HG03354 (cell line): Measurements from ENCODE around the gene HEYL.
A peak's percentile ranks its signal among the peaks of the same experiment; 100 is the strongest.

Experiments
- ATAC-seq: cut with Tn5 transposase; IDR thresholded peaks from one replicate; pipeline ENCODE4 v1.9.1; 2021; ENCODE audit warnings: mild to moderate bottlenecking; ENCODE audit not compliant: unreplicated experiment, poor library complexity, severe bottlenecking

Gene HEYL

DNA sequence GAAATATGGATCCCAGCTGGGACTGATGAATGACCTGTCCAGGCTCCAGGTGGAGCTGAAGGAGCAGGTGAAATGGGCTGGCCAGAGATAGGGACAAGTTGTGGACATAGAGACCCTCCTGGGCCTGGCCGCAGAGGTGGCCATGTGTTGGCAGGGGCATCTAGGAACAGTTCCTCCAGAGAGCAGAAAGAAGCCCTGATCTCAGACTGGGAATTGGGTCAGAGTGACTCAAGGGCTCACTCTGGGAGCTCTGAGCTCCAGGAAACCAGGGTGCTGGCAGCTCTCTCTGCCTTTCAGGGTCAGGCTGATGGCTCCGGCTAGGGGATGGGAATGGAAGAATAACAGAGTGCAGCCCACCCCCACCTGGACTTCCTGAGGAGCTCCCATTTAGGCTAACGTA is 29.5 kb upstream of the HEYL start:
- no peak for ATAC-seq

DNA sequence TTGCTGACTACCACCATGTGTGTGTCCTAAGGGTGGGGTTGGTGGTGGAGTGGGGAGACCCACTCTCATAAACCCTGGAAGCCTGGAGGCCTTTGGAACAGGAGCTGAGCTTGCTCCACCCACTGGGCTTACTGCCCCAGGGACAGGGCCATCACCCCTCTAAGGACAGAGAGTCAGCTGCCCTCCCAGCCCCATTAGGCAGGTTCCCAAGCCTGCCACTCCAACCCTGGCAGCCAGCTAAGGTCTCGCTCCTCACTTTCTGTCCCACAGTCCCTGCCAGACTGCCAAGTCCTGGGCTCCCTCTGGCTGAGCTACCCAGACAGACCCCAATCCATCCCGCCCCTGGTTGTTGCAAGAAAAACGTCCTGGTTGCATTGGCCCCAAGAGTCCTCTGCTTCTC is 28.7 kb upstream of the HEYL start:
- ATAC-seq: no peak

DNA sequence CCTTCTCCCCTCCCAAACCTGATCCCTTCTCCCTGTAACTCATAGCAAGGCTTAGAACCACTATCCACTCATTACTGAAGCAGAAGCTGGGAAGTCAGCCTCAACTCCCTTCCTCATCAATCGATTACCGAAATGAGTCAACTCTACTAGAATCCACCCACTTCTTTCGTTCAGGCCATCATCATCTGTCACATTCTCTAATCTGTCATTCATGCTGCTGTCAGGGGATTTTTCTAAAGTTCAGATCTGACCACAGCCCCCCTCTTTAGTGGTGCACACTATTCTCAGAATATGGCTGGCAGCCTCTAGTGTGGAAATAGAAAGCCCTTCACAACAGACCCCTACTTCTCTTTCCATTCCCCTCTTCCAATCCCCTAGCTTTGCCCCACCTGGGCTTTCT is 27.3 kb upstream of the HEYL start:
- ATAC-seq: peak; percentile 84

DNA sequence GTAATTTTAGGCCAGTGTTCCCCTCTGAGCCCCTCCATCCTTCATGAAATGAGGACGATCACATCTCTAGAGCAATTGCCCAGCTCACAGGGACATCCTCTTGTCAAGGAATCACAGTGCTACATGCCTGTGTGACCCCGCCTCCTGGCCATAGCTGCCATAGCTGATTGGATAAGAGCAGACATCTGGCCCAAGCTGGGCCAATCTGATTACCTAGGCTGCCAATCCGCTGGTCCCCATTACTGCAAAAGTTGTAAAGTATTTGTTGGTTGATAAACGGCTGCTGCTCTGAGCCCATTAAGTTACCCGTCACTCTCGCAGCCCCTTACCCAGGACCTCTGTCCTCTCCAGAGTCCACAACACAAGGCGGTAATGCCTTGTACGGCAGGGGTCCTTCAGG is 24.1 kb upstream of the HEYL start:
- no peak for ATAC-seq

DNA sequence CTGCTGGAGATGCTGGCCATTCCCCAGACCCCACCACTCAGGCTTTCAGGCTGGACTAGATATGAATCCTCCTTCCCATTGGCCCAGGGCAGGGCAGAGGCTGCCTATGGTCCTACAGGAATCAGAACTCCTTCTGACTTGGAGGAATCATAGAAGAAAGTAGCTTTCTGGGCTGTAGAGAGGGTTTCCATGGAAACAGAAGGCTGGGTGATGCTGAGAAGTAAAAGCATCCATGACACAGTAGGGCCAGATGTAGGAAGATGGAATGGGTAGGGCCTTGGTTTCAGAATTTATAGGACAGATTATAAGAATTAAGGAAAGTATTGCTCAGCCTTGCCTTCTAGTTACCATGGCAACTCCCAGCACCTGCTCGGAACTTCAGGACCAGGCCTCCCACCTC is 23.4 kb upstream of the HEYL start:
- no peak for ATAC-seq

DNA sequence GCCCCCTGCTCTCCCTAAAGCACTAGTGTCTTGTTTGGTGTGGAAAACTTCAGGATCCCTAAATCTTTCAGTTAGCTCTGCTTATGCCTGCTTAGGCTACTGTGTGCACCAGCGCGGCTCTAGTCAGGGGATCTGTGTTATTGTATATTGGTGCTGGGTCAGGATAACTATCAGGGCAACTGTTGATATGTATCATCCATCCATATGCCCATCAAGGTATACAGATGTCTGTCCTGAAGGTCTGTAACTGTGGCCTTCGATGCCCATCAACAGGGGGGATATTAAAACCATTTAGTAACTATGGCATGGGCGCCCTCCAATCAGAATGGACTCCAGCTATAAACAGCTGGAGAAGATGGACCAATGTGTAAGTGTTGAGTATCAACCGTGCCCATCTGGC is 20.1 kb upstream of the HEYL start:
- no peak for ATAC-seq

DNA sequence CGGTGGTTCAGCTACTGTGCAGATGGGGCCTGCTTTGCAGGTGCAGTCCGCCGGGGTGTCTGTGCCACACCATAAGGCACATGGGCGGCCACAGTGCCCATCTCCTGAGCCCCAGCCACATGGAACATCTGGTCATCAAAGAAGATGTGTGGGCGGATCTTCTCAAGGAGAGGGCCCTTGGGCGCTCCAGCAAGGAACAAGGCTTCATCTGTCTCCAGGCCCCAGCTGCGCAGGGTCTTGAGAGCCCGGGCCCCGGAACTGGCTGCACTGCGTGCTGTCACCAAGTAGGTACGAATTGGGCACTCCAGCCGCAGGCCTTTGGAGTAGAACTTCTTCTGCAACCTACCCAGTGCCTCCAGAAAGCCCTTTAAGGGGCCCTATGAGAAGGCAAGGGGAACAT is 19.7 kb upstream of the HEYL start:
- ATAC-seq: no peak

DNA sequence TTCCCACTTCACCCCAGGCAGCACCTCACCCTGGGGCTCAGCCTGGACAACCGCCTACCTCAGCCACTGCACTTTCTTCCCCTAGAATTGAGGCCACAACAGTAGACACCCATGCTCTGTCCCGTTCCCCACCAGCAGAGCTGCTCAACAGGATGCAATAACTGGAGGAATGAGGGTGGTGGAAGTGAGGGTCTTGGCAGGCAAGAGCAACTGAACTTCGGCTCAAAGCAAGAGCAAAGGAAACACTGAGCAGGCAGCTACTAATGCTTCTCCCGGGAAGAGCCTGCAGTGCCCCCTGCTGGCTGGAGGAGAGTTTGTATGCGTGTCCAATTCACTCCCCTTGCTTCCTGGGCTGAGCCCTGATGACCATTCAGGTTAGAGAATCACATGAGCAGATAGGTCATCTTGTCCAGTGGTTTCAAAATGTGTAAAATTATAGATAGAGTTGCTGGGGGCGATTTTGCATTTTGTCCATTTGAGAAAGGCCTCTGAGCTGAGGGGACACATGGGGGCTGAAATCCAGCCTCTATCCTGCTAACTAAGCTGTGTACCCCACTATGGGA is 18.6 kb upstream of the HEYL start:
- no peak for ATAC-seq

DNA sequence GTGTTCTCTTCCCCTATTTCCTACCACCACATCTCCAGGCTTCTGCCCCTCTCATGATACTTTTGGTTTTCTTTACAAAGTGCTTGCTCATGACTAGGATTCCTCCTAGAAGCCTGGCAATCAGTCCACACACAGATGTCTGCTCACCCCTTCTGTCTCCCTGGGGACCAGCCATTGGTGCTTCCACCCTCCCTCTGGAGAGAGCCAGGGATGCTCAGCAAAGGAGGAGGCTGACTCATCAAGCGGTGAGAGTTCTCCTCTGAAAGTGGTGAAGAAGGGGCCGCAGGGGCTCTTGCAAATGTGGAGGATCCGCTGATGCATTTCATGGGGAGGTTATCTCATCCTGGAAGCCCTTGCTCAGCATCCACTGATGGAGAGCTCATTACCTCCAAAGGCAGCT is 18.0 kb upstream of the HEYL start:
- ATAC-seq: no peak

DNA sequence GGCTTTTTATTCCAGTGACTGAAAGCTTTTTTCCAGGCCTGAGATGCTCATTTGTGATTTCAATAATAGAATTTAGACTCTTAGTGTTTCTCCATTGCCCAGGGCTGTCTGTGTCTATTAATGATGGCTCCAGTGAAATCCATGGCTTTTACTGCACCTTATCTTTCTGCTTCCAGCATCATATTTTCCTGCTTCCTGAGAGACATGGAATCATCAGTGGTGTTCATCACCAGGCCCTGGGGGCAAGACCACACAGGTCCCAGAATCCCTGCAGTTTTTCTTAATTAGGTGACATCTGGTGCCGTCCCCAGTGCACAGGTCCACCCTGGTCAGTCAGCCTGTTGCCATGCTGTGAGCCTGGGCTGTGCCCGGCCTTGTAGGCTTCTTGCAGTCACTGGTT is 16.9 kb upstream of the HEYL start:
- ATAC-seq: no peak

DNA sequence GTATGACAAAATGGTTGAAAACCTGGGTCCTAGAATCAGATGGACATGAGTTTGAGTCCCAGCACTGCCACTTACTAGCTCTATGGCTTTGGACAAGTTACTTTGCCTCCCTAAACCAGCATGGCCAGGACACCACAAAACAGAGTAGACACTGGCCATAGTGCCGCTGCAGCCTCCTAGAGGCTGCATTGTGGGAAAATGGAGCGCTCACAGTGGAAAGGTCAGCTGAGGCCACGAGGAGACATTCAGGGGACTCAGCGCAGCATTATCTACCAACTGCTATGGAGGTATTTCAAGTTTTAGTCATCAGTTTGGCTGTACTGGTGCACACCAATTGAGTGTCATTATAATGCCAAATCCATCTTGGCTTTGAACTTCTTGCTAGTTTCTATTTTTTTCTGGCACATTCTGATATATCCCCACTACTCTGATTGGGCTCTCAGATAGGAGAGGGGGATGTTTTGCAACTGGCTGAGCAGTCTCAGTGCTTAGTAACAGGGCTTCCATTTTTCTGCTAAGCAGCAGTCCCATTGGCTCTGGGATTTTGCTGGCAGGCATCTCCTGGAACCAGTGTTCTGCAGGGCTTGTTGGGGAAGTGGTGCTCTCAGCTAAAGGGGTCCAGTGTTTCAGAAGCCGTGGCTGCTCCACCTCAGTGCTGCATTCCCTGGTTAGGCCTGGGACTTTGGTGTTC is 16.3 kb upstream of the HEYL start:
- ATAC-seq: no peak

DNA sequence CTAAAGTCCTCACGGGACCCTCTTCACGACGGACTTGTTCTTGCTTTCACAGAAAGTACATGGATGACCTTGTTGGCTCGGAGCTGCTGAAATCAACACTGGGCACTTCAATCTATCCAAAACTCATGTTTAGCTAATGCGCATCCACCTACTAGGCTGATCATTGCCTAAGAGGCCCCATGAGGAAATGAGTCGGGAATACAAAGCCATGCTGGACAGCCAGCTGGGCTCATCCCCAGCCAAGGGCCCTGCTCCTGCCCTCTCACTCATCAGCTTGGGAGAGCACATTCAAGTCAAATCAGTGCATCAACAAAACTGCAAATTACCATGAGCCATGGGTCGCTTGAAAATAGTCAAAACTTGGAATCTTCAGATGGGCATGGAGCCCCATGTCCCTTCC is 14.8 kb upstream of the HEYL start:
- ATAC-seq: no peak

DNA sequence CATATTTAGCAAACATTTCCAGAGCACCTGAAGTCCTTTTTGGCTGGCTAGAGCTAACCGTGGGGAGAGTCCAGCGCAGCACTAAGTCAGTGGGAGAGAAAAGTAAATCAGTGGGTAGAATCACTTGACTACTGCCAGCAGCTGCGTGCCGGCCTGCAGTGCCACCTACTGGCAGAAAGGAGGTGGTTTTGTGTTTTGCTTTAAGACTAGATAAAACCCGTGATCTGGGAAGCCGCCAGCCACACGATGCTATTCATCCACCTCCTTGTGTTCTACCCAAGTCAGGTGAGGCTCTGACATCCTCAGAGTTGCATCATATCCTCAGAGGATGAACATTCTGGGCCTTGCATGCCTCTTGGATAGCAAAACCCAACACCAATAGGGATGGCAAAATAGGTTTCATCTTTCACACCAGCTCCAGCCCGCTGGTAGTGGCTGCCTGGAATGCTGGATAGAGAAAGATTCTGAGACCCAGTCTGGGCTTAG is 14.1 kb upstream of the HEYL start:
- peak; percentile 60 for ATAC-seq

DNA sequence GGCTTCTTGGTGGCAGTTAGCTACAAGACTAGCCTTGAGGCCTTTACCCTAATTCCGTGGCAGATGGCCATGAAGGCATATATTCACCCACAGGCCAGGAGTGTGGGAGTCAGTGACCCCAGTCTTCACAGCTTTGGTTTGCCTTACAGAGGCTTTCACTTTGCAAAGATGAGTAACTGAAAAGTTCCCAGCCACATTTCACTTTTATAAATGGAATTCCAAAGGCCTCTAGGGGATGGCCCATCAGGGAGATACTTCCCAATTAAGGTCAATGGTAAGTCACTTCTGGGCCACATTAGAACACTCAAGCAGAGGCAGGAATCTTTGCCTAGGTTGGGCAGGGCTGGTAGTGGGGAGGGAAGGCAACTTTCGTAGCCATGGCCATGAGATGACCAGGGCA is 13.1 kb upstream of the HEYL start:
- ATAC-seq: no peak

DNA sequence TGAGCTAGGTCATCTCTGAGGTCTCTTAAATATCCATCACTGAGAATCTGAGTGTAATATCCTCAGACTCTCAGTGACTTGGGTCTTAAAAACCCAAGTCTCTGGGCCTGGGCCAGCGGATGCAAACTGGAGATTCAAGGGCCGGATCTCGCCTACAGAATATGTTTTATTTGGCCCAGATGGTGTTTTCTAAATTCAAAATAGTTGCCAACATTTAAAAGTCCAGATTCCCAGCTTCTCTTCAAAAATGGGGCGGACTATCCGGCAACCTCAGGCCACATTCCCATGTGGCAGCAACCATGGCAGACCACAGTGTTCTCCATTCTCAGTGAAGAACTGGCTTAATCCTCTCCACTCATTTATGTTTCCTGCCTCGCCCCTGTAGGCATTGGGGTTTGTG is 12.7 kb upstream of the HEYL start:
- no peak for ATAC-seq

DNA sequence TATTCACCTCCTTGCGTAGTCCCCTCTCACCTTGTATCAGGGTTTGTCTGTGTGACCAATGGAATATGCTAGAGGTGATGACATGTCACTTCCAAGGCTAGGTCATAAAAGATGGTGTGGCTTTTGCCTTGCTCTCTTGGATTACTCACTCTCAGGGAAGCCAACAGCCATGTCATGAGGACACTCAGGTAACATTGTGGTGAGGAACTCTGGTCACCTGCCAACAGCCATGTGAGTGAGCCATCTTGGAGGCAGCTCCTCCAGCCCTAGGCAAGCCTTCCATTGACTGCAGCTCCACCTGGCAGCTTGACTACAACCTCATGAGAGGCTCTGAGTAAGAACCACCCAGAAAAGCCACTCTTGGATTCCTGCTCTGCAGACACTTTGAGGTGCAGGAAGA is 11.0 kb upstream of the HEYL start:
- ATAC-seq: no peak

DNA sequence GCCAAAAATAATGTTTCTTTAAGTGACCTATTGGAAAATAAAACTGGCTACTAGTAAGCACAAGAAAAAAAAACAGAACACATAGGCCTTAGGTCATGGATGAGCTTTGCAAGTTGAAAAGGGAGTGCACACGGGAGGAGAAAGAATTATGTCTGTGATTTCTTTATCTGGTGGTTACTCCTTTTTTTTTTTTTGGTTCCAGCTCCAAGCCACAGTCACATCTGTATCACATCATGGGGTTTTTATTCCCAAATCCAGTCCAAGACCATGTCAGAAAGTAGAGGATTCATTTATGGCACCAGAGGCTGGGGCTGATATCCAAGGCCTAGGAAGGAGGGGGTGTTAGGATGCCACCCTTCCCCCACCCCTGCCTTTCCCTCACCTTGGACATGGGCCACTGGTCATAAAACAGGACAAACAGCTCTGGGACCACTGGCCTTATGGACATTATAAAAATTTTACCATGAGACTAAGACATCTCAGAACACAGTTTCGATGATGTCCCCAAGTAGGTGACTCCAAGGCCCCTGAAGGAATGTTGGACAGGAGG is 10.3 kb upstream of the HEYL start:
- no peak for ATAC-seq

DNA sequence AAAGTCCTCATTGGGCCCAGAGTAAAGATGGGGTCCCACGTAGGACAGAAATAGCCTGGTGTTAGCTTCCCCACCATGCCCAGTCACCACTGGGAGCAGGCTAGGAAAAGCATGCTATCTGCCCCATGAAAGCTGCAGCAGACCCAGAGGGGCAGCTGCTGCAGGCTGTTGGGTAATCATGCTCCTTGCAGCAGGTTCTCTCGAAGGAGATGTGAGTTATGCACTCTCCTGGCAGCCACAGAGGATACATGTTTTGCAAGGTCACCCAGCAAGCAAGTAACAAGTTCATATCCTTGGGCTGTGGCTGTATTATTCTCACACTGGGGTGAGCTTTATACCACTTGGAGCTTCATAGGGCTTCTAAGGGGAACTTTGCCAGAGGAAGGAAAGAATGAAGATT is 9.1 kb upstream of the HEYL start:
- ATAC-seq: no peak

DNA sequence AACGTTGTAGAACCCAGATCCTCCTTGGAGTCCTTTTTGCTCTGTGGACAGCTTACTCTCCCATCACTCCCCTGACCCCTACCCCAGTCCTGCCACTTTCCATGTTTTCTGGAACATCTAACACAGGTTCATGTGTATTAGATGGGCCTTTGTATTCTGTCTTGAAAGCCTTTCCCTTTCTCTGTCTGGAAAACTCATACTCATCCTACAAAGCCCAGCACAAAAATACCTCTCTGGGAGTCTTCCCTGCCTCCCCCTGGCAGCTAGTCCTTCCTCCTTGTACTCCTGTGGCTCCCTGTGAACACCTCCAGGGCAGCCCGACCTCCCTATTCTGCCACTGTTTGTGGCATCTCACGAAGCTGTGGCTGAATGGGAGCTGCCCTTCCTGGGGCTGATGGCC is 7.8 kb upstream of the HEYL start:
- ATAC-seq: no peak

DNA sequence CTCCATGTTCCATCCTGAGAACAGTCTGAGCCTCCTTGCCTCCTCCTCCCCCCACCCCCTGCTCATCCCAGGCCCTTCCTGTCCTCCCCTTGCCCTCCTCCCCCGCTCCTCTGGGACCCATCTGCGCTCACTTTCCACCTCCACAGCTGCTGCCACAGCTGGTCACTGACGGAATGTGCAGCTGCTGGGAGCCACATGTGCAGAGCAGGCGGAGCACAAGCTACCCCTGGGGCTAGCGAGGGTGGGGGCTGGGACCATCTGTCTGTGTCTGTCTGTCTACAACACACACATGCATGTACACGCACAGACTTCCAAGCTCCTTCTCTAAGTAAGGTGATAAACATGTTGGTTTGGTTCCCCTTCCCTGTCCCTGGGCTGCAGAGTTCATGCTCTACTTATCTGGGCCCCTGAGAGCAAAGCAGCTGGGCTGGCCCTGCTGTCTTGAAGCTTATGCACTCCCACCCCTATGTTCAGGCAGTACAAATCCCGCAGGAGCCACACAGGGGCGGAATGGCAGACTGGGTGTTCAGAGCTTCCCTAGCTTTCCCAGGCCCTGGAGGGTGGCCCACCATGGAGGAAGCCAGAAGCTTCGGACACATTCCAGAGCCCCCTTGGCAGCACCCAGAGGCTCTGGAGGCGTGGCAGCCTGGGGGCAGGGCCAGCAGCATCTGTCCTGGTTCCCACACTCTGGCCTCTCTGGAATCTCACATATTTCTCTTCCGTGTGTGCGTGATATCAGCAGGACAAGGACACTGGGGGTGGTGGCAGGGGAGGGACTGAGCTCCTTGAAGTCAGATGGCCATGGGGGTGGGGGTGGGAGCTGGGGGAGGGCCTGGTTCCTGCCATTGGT is 7.0 kb upstream of the HEYL start:
- no peak for ATAC-seq
